EH (cell line): Measurements from ENCODE around the gene TRMT2A.

Experiments
- DNase-seq: peaks from one replicate; pipeline ENCODE4 v3.0.0-alpha.2; 2015; ENCODE audit warnings: low read depth

TRMT2A gene

DNA sequence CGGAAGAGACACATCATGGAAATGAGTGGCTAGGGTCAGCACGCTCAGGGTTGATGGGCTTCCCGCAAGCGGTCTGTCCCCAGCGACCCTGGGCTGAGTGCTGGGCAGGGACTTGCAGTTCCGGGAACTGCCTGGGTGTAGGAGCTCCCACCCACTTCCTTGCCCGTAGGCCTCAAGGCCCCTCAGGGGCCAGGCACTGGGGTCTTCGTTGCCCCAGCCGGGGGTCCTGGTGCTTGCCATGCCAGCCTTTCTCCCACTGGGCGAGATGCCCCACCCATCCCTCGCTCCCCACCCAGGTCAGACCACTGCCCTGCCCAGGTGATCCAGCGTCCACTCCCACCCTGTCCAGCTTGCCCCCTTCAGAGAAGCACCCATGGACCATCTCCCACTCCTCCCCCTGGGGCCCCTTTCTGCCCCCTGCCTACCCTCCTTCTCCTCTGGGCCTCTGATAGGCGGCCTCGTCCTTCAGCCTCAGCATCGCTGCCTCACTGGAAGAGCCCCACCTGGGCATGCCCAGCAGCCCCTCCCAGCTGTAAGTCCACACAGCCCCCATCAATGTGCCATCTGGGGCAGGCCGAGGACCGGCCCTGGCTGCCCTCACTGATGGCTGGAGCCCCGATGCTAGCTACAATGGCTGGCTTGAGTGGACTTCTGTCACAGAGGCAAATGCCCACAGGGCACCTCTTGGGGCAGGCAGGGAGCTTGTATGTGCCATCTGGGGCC is 54.8 kb downstream of the TRMT2A start:
- DNase-seq, result no peak
